ENCODE measurements around the gene F2.

- TF ChIP-seq POLR2A (IDR thresholded peaks at IDR 0.05) (no peak), CTCF (IDR thresholded peaks at IDR 0.05) (no peak)
Measured at GRCh38 chr11:46673713-46674462, 45.1 kb upstream of the F2 start.

Data from esophagus squamous epithelium (tissue), 4 donors.